NCI-H128 (cell line): ENCODE results near the gene CRBN.

ENCODE experiments used
- DNase-seq: peaks from one replicate; lab custom pipeline; 2025; ENCODE audit not compliant: unreplicated experiment; lab: John Stamatoyannopoulos, UW

CRBN gene

DNA sequence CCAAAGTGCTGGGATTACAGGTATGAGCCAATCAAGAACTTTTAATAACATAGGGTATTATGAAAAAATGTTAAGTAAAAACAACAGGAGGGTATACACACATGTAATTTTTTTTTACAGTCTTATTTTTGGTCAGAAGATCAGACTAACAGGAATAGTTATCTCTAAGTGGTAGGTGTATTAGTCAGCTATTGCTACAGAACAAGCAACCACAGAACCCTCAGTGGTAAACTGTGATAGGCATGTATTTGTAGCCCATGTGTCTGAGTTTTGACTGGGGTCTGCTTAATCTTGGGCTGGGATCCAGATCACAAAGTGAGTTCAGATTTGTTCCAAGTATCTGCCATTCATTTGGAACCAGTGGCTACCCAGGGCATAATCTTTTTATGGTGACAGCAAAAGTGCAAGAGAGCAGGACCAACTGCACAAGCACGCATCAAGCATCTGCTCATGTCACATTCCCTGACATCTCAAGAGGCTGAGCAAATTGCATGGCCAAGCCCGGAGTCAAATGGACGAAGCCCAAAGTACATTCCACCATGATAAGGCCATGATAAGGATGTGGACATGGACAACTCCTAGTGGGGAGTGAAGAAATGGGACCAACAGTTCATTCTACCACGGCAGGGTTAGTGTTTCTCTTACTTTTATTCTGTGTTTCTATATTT, 66.3 kb downstream of the CRBN start:
- DNase-seq = no peak

- DNase-seq = no peak
Observed at GRCh38 chr3:3110749-3111361, 68.6 kb downstream of the CRBN start.

DNA sequence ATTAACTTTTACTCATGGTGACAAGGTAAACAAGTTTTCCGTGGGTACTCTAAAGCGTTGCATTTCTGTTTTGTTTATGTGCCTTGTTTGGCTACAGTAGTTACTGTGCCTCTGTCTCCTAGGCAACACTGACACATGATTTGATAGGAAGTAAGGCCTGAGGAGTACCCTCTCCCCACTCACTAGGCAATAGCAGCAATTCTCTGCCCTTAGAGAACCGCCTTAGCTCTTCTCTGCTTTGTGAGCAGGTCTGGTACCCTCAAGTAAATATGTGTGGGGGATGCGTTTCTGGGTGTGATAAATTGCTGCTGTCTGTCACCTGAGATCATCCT, 69.2 kb downstream of the CRBN start, which contains the start of gene IL5RA:
TSS of gene IL5RA (minus strand) at position 76 of the 332 bp plus-strand sequence. CDS start 5,390 bp downstream, outside the sequence.
- DNase-seq = peak; percentile 27

DNA sequence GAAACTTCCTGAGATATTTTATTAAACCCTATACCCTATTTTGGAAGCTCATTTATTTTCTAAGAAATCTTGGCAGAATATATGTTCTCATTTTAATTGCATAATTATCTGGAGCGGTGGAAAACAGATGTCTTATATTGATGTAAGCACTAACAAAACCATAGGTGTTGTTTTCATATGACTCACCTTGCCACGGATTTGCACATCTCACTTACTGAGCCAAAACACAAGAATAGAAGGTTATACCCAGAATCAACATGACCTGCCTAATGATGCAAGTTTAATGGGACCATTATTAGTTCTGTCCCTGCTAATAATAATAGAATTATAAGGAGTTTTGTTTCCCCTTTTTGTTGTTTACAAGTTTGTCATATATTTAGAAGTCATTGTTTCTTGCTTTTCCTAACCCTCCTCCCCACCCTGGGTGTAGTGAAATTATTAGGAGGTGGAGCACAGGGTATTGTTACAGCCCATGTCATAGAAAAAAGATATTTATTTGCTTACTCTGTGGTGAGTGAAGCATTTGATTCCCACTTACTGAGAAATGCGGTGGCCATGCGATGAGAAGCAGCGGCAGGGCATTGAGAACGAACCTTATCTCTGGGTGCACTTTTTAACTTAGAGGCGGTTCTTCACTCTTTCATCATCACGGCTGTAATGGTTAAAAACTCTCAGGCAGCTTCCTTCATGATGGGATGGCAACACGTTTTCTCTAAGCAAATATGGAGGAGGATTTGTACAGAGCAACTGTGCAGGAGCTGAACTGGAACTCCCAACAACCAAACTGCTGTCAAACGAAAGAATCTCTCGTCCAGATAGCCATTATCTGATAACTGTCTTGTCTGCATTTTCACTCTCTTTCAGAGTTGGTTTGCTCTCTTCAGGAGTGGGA, 69.8 kb downstream of the CRBN start:
- DNase-seq = no peak

- no peak for DNase-seq
Observed at GRCh38 chr3:3107858-3108257, 71.6 kb downstream of the CRBN start.

DNA sequence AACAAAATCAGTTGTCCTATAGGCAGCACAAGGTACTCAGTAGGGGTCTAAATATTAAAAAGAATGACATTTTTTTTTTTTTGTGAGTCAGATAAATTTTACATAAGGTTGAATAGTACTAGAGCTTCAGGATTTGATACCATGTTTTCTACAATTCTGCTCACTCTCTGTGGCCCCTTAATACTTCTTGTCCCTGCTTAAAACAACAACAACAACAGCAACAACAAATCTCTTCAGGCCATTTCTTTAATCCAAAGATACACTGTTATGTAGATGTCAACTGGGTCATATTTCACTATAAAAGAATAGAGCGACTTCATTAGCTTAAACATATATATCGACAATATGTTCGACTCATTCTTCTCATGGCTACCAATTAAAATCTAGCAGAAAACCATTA, 72.3 kb downstream of the CRBN start:
- no peak for DNase-seq

DNA sequence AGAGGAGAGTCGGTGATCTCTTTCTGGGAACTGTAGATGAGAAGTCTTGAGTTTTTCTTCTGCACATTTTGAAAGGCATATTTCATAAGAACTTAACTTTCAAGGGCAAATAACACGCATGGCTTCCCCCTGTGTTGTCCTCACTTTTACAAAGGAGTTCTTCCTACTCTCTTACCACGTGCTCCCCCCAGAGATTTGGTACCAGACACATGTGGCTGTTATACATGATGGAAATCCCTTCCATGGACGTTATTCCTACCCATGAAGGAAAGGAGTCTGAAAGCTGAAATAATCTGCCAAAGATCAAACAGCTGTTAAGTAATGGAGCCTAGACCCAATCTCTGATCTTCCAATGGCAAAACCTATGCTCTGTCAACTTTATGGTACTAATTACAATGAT, 73.7 kb downstream of the CRBN start:
- DNase-seq = no peak

- DNase-seq = no peak
Observed at GRCh38 chr3:3105246-3105645, 74.2 kb downstream of the CRBN start.

DNA sequence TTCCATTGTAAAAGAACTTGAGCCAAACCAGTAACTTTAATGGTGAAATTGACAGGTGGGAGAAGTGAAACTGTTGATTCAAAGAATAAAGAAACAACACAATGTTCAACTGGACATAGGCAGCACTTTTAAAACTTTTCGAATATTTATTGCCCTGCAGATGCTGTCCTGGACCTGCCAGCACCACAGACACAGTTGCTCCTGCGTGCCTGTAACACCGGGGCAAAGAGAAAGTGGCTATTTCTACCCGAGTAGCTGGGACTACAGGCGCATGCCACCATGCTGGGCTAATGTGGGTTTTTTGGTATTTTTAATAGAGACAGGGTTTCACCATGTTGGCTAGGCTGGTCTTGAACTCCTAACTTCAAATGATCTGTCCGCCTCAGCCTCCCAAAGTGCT, 76.7 kb downstream of the CRBN start:
- DNase-seq = no peak

GRCh38 chr3:3101660-3102458, 77.6 kb downstream of the CRBN start:
- no peak for DNase-seq
